H9 (cell line): ENCODE results near the gene PSMB5. TPM values are rescaled to one million over a fixed set of nuclear protein-coding genes. Genes with fewer than 3 reads are reported as not detected.
A peak's percentile ranks its signal among the peaks of the same experiment; 100 is the strongest.

ENCODE experiments used
- DNase-seq: peaks from one replicate; pipeline ENCODE4 v3.0.0-alpha.2; 2017
- H2AFZ ChIP-seq: one replicate; pipeline ENCODE4 v1.6.1; 2013; ENCODE audit warnings: mild to moderate bottlenecking, low read length, control low read depth, moderate library complexity
- H2AK5ac ChIP-seq: 2 replicates; pipeline ENCODE4 v1.6.1; 2013; ENCODE audit warnings: low read length, control low read depth, mixed read lengths; ENCODE audit not compliant: insufficient read length
- H2BK120ac ChIP-seq: one replicate; pipeline ENCODE4 v1.6.1; 2013; ENCODE audit warnings: low read depth, mild to moderate bottlenecking, low read length, control low read depth, inconsistent platforms; ENCODE audit not compliant: poor library complexity, severe bottlenecking
- H2BK12ac ChIP-seq: 2 replicates; pipeline ENCODE4 v1.6.1; 2013; ENCODE audit warnings: low read length, control low read depth, mixed read lengths, low read depth; ENCODE audit not compliant: insufficient read length
- H2BK15ac ChIP-seq: 2 replicates; pipeline ENCODE4 v1.6.1; 2013; ENCODE audit warnings: low read depth, low read length, control low read depth
- H2BK20ac ChIP-seq: one replicate; pipeline ENCODE4 v1.6.1; 2013; ENCODE audit warnings: low read depth, mild to moderate bottlenecking, low read length, control low read depth, inconsistent platforms; ENCODE audit not compliant: poor library complexity, severe bottlenecking
- H2BK5ac ChIP-seq: 2 replicates; pipeline ENCODE4 v1.6.1; 2013; ENCODE audit warnings: low read length, control low read depth, mixed read lengths; ENCODE audit not compliant: insufficient read length
- H3K14ac ChIP-seq: 2 replicates; pipeline ENCODE4 v1.6.1; 2013; ENCODE audit warnings: low read length, control low read depth; ENCODE audit not compliant: insufficient read depth
- H3K18ac ChIP-seq: 2 replicates; pipeline ENCODE4 v1.6.1; 2013; ENCODE audit warnings: low read depth, mild to moderate bottlenecking, mixed read lengths, low read length, control low read depth; ENCODE audit not compliant: insufficient read length
- H3K23ac ChIP-seq: 2 replicates; pipeline ENCODE4 v1.6.1; 2013; ENCODE audit warnings: low read length, control low read depth, mixed read lengths, low read depth; ENCODE audit not compliant: insufficient read length
- H3K23me2 ChIP-seq: 2 replicates; pipeline ENCODE4 v1.6.1; 2013; ENCODE audit warnings: low read depth, mild to moderate bottlenecking, mixed read lengths, low read length, control low read depth; ENCODE audit not compliant: insufficient read length, poor library complexity, severe bottlenecking
- H3K27ac ChIP-seq: 2 replicates; pipeline ENCODE4 v1.5.1; 2013; ENCODE audit warnings: low read length, control low read depth, mixed read lengths, low read depth; ENCODE audit not compliant: insufficient read length
- H3K27me3 ChIP-seq: 2 replicates; pipeline ENCODE4 v1.6.1; 2013; ENCODE audit warnings: low read length, control low read depth, inconsistent platforms; ENCODE audit not compliant: insufficient read depth
- H3K4ac ChIP-seq: 2 replicates; pipeline ENCODE4 v1.6.1; 2013; ENCODE audit warnings: low read depth, mild to moderate bottlenecking, control low read depth, inconsistent platforms, low read length, moderate library complexity
- H3K4me1 ChIP-seq: 2 replicates; pipeline ENCODE4 v1.6.1; 2013; ENCODE audit warnings: low read length, control low read depth, inconsistent platforms; ENCODE audit not compliant: insufficient read depth
- H3K4me2 ChIP-seq: 2 replicates; pipeline ENCODE4 v1.6.1; 2013; ENCODE audit warnings: low read length, control low read depth, mixed read lengths; ENCODE audit not compliant: insufficient read length, insufficient read depth
- H3K56ac ChIP-seq: 2 replicates; pipeline ENCODE4 v1.6.1; 2013; ENCODE audit warnings: low read depth, mild to moderate bottlenecking, mixed read lengths, low read length, control low read depth; ENCODE audit not compliant: insufficient read length
- H3K79me1 ChIP-seq: 2 replicates; pipeline ENCODE4 v1.6.1; 2013; ENCODE audit warnings: low read depth, mild to moderate bottlenecking, moderate library complexity, low read length, control low read depth, inconsistent platforms; ENCODE audit not compliant: insufficient read depth, poor library complexity, severe bottlenecking
- H3K79me2 ChIP-seq: 2 replicates; pipeline ENCODE4 v1.6.1; 2013; ENCODE audit warnings: low read length, control low read depth, inconsistent platforms; ENCODE audit not compliant: insufficient read depth
- H3K9ac ChIP-seq: 2 replicates; pipeline ENCODE4 v1.6.1; 2013; ENCODE audit warnings: low read length, control low read depth, mixed read lengths; ENCODE audit not compliant: insufficient read length; ENCODE audit errors: extremely low read depth
- H3K9me3 ChIP-seq: one replicate; pipeline ENCODE4 v1.6.1; 2013; ENCODE audit warnings: low read depth, low read length, inconsistent platforms; ENCODE audit not compliant: control insufficient read depth
- H3T11ph ChIP-seq: one replicate; pipeline ENCODE4 v1.6.1; 2013; ENCODE audit warnings: mild to moderate bottlenecking, low read length, control low read depth, inconsistent platforms
- H4K20me1 ChIP-seq: one replicate; pipeline ENCODE4 v1.6.1; 2013; ENCODE audit not compliant: control insufficient read depth, insufficient read length, insufficient read depth
- H4K5ac ChIP-seq: 2 replicates; pipeline ENCODE4 v1.6.1; 2013; ENCODE audit warnings: low read depth, mild to moderate bottlenecking, mixed read lengths, low read length, control low read depth; ENCODE audit not compliant: insufficient read length
- H4K8ac ChIP-seq: replicated peaks from 2 replicates; pipeline ENCODE4 v1.6.1; 2013; ENCODE audit warnings: low read length, control low read depth, mixed read lengths, low read depth; ENCODE audit not compliant: insufficient read length
- H4K91ac ChIP-seq: 2 replicates; pipeline ENCODE4 v1.6.1; 2013; ENCODE audit warnings: low read depth, mild to moderate bottlenecking, moderate library complexity, mixed read lengths, low read length, control low read depth; ENCODE audit not compliant: insufficient read length
- H3K27ac Mint-ChIP-seq, 3 experiments: 2 replicates in 2 of 3; 3 replicates in 1 of 3; pipeline ENCODE4 v1.8.0; 2020 to 2021; ENCODE audit warnings: mixed read lengths in 3 of 3, mild to moderate bottlenecking in 1 of 3, moderate library complexity in 1 of 3
- H3K27me3 Mint-ChIP-seq: 2 replicates; pipeline ENCODE4 v1.8.0; 2021; ENCODE audit warnings: low read depth, mild to moderate bottlenecking, moderate library complexity, mixed read lengths
- H3K36me3 Mint-ChIP-seq, 3 experiments: 2 replicates in 2 of 3; 3 replicates in 1 of 3; pipeline ENCODE4 v1.8.0; 2020 to 2021; ENCODE audit warnings: low read depth in 3 of 3, mixed read lengths in 3 of 3; ENCODE audit not compliant: insufficient read depth in 1 of 3
- H3K4me1 Mint-ChIP-seq, 2 experiments: 2 replicates each; pipeline ENCODE4 v1.8.0; 2020; ENCODE audit warnings: mixed read lengths in 2 of 2
- H3K4me3 Mint-ChIP-seq, 2 experiments: 2 replicates in 1 of 2; 3 replicates in 1 of 2; pipeline ENCODE4 v1.8.0; 2020 to 2021; ENCODE audit warnings: mild to moderate bottlenecking in 2 of 2, mixed read lengths in 2 of 2, moderate library complexity in 1 of 2
- H3K9me3 Mint-ChIP-seq, 2 experiments: 2 replicates in 1 of 2; 3 replicates in 1 of 2; pipeline ENCODE4 v1.8.0; 2020; ENCODE audit warnings: mild to moderate bottlenecking in 2 of 2, mixed read lengths in 2 of 2, moderate library complexity in 1 of 2
- WGBS: extraction: QIAGEN DNeasy Blood & Tissue Kit; methylation state at CpG from one replicate; pipeline ENCODE4 v1.1.7; 2013; ENCODE audit warnings: missing lambda C conversion rate, low lambda C conversion rate, mixed read lengths; ENCODE audit not compliant: insufficient read length; ENCODE audit errors: extremely low coverage; 5-methylcytosine and 5-hydroxymethylcytosine counted together
- total RNA-seq: library from RNA; stranded (reverse); gene quantifications from 2 replicates; pipeline ENCODE4 v1.2.1, GENCODE V29; 2021
- TF ChIP-seq, protein P1 (sequence below): fragments of 200-600 bp; sonication (generic); conservative IDR thresholded peaks from 3 replicates; pipeline ENCODE4 v1.8.0; 2021; ENCODE audit warnings: antibody characterized with exemption, mild to moderate bottlenecking

PSMB5 gene
- total RNA-seq, 1 experiment from 2014 or later, result 252 TPM

- Mint-ChIP-seq H3K4me3 (peak overlapping the region; percentile 51 to 70), H3K4me1 (peaks cover 45 to 55% of the 10 kb centered on the region in 2 experiments), H3K27ac (peak overlapping the region; percentile 96 to 100 (median 98); a peak in 6 of 7 replicates), H3K36me3 (peaks cover 19 to 62% (median 59%) of the 10 kb centered on the region in 3 experiments; a peak in 6 of 7 replicates), H3K9me3 (no peaks in the 10 kb centered on the region), H3K27me3 (no peaks in the 10 kb centered on the region; the same call in 1 of the 2 replicates)
- Histone ChIP-seq H4K91ac (peak overlapping the region; percentile 56), H3K4me1 (peaks cover 20% of the 10 kb centered on the region), H3K56ac (no peak overlapping the region), H3K27ac (peak overlapping the region; percentile 77), H3K9ac (no peak overlapping the region), H2BK12ac (no peak overlapping the region), H4K20me1 (peaks cover 3% of the 10 kb centered on the region), H3K27me3 (no peaks in the 10 kb centered on the region), H2BK15ac (no peak overlapping the region), H3K9me3 (no peaks in the 10 kb centered on the region), H2AK5ac (no peak overlapping the region), H3K14ac (no peak overlapping the region), H3K18ac (peak overlapping the region; percentile 45), H4K8ac (no peak overlapping the region), H2BK5ac (no peak overlapping the region), H2BK20ac (no peak overlapping the region), H2AFZ (no peak overlapping the region), H3K23ac (no peak overlapping the region), H2BK120ac (no peak overlapping the region), H3K79me1 (no peaks in the 10 kb centered on the region), H3T11ph (no peak overlapping the region), H3K79me2 (0 out of 2 replicates have a peak, but pooled peaks cover 2% of the 10 kb centered on the region), H3K23me2 (peaks cover 17% of the 10 kb centered on the region), H3K4ac (peak overlapping the region; percentile 10; the same call in 1 of the 2 replicates), H3K4me2 (peak overlapping the region; percentile 28), H4K5ac (no peak overlapping the region)
- TF ChIP-seq, protein P1, sequence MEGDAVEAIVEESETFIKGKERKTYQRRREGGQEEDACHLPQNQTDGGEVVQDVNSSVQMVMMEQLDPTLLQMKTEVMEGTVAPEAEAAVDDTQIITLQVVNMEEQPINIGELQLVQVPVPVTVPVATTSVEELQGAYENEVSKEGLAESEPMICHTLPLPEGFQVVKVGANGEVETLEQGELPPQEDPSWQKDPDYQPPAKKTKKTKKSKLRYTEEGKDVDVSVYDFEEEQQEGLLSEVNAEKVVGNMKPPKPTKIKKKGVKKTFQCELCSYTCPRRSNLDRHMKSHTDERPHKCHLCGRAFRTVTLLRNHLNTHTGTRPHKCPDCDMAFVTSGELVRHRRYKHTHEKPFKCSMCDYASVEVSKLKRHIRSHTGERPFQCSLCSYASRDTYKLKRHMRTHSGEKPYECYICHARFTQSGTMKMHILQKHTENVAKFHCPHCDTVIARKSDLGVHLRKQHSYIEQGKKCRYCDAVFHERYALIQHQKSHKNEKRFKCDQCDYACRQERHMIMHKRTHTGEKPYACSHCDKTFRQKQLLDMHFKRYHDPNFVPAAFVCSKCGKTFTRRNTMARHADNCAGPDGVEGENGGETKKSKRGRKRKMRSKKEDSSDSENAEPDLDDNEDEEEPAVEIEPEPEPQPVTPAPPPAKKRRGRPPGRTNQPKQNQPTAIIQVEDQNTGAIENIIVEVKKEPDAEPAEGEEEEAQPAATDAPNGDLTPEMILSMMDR, result no peak
- DNase-seq, result no peak
- WGBS, result no CpG with 5 or more reads among the region's 3 CpGs
Measured at GRCh38 chr14:22978487-22978837, 56.2 kb downstream of the PSMB5 start.
